WTC11 (cell line): Measurements from ENCODE around the gene CPLX3. TPM values are rescaled to one million over a fixed set of nuclear protein-coding genes. Genes with fewer than 3 reads are reported as not detected.

ENCODE experiments used
- ATF6 ChIP-seq: sonication (generic); formaldehyde crosslinking; IDR thresholded peaks from 2 replicates; pipeline ENCODE4 v1.8.1; 2023; ENCODE audit warnings: mild to moderate bottlenecking, missing genetic modification reagents
- ELF4 ChIP-seq: sonication (generic); formaldehyde crosslinking; IDR thresholded peaks from 2 replicates; pipeline ENCODE4 v1.8.1; 2022; ENCODE audit warnings: low read depth, mild to moderate bottlenecking, moderate library complexity, missing genetic modification reagents
- ERG ChIP-seq: fragments of 250-450 bp; sonication (Bioruptor Pico); IDR thresholded peaks from 2 replicates; pipeline ENCODE4 v1.8.0; 2021; ENCODE audit warnings: mild to moderate bottlenecking
- ESRRA ChIP-seq: sonication (generic); formaldehyde crosslinking; IDR thresholded peaks from 2 replicates; pipeline ENCODE4 v1.8.1; 2022; ENCODE audit warnings: mild to moderate bottlenecking, missing genetic modification reagents, borderline replicate concordance
- FOXP4 ChIP-seq: sonication (generic); formaldehyde crosslinking; IDR thresholded peaks from 2 replicates; pipeline ENCODE4 v1.8.0; 2022; ENCODE audit warnings: mild to moderate bottlenecking, missing genetic modification reagents
- GRHL2 ChIP-seq: fragments of 250-450 bp; sonication (Bioruptor Pico); IDR thresholded peaks from 2 replicates; pipeline ENCODE4 v1.8.0; 2022; ENCODE audit warnings: mild to moderate bottlenecking, moderate library complexity; ENCODE audit not compliant: insufficient replicate concordance, severe bottlenecking
- JAZF1 ChIP-seq: fragments of 250-450 bp; sonication (Bioruptor Pico); IDR thresholded peaks from 2 replicates; pipeline ENCODE4 v1.9.0; 2021; ENCODE audit warnings: moderate library complexity, mild to moderate bottlenecking, inconsistent platforms
- JUN ChIP-seq: sonication (generic); formaldehyde crosslinking; IDR thresholded peaks from 2 replicates; pipeline ENCODE4 v1.8.0; 2023; ENCODE audit warnings: mild to moderate bottlenecking, missing genetic modification reagents
- NFE2L1 ChIP-seq: sonication (generic); formaldehyde crosslinking; IDR thresholded peaks from 2 replicates; pipeline ENCODE4 v1.8.1; 2023; ENCODE audit warnings: missing genetic modification reagents
- NR2C2 ChIP-seq: sonication (generic); formaldehyde crosslinking; IDR thresholded peaks from 2 replicates; pipeline ENCODE4 v1.8.0; 2022; ENCODE audit warnings: mild to moderate bottlenecking, missing genetic modification reagents
- NR3C1 ChIP-seq: sonication (generic); formaldehyde crosslinking; conservative IDR thresholded peaks from 2 replicates; pipeline ENCODE4 v1.8.1; 2023; ENCODE audit warnings: low read depth, mild to moderate bottlenecking, missing genetic modification reagents
- OVOL2 ChIP-seq: fragments of 250-450 bp; sonication (Bioruptor Pico); IDR thresholded peaks from 2 replicates; pipeline ENCODE4 v1.9.0; 2021; ENCODE audit warnings: mild to moderate bottlenecking, borderline replicate concordance
- PRRX2 ChIP-seq: fragments of 250-450 bp; sonication (Bioruptor Pico); IDR thresholded peaks from 2 replicates; pipeline ENCODE4 v1.8.0; 2021; ENCODE audit warnings: mild to moderate bottlenecking
- SOX15 ChIP-seq: fragments of 250-450 bp; sonication (Bioruptor Pico); IDR thresholded peaks from 2 replicates; pipeline ENCODE4 v1.9.0; 2021; ENCODE audit warnings: mild to moderate bottlenecking
- ZBTB43 ChIP-seq: sonication (generic); formaldehyde crosslinking; IDR thresholded peaks from 2 replicates; pipeline ENCODE4 v1.8.1; 2023; ENCODE audit warnings: mild to moderate bottlenecking, missing genetic modification reagents
- ZMAT4 ChIP-seq: fragments of 250-450 bp; sonication (Bioruptor Pico); IDR thresholded peaks from 2 replicates; pipeline ENCODE4 v1.9.0; 2021; ENCODE audit warnings: mild to moderate bottlenecking
- ZNF219 ChIP-seq: sonication (generic); formaldehyde crosslinking; IDR thresholded peaks from 2 replicates; pipeline ENCODE4 v1.8.0; 2023; ENCODE audit warnings: missing genetic modification reagents, mild to moderate bottlenecking, borderline replicate concordance
- ZNF281 ChIP-seq: sonication (generic); formaldehyde crosslinking; IDR thresholded peaks from 2 replicates; pipeline ENCODE4 v1.8.0; 2023; ENCODE audit warnings: mild to moderate bottlenecking, missing genetic modification reagents
- ZNF396 ChIP-seq: fragments of 250-450 bp; sonication (Bioruptor Pico); IDR thresholded peaks from 2 replicates; pipeline ENCODE4 v1.8.0; 2021; ENCODE audit warnings: mild to moderate bottlenecking, moderate library complexity, borderline replicate concordance
- ZNF416 ChIP-seq: fragments of 250-450 bp; sonication (Bioruptor Pico); IDR thresholded peaks from 2 replicates; pipeline ENCODE4 v1.9.0; 2021; ENCODE audit warnings: mild to moderate bottlenecking, inconsistent platforms
- ZNF423 ChIP-seq: fragments of 250-450 bp; sonication (Bioruptor Pico); IDR thresholded peaks from 2 replicates; pipeline ENCODE4 v2.1.2; 2022; ENCODE audit warnings: mild to moderate bottlenecking, moderate library complexity
- ZNF532 ChIP-seq: fragments of 250-450 bp; sonication (Bioruptor Pico); IDR thresholded peaks from 2 replicates; pipeline ENCODE4 v1.9.0; 2021; ENCODE audit warnings: mild to moderate bottlenecking, borderline replicate concordance
- ZNF671 ChIP-seq: fragments of 250-450 bp; sonication (Bioruptor Pico); IDR thresholded peaks from 2 replicates; pipeline ENCODE4 v1.8.0; 2021; ENCODE audit warnings: mild to moderate bottlenecking
- total RNA-seq: library from RNA; stranded (reverse); gene quantifications from 3 replicates; pipeline ENCODE4 v1.2.3, GENCODE V29; 2021

CPLX3 gene
- total RNA-seq, 1 experiment from 2014 or later: 0.09 TPM

GRCh38 chr15:74842581-74843444, 16.4 kb downstream of the CPLX3 start, which contains the start of gene ULK3 (continued):
- TF ChIP-seq ESRRA (CRISPR knock-in tag) (peak; percentile 84), ATF6 (CRISPR knock-in tag) (no peak), FOXP4 (CRISPR knock-in tag) (peak; percentile 19; the same call in 1 of the 2 replicates), NFE2L1 (CRISPR knock-in tag) (peak; percentile 61; the same call in 1 of the 2 replicates), ZNF671 (CRISPR knock-in tag) (no peak), ZMAT4 (CRISPR knock-in tag) (peak; percentile 48; the same call in 1 of the 2 replicates), JAZF1 (CRISPR knock-in tag) (no peak), ZNF396 (CRISPR knock-in tag) (no peak), ZNF532 (CRISPR knock-in tag) (no peak), ZBTB43 (CRISPR knock-in tag) (no peak), GRHL2 (CRISPR knock-in tag) (no peak), ZNF219 (CRISPR knock-in tag) (peak; percentile 85; the same call in 1 of the 2 replicates), ZNF423 (CRISPR knock-in tag) (0 out of 2 replicates have a peak, but pooled peaks have one; percentile 4), NR2C2 (CRISPR knock-in tag) (no peak), PRRX2 (CRISPR knock-in tag) (no peak), JUN (CRISPR knock-in tag) (peak; percentile 78; the same call in 1 of the 2 replicates), NR3C1 (no peak), SOX15 (no peak), ZNF416 (CRISPR knock-in tag) (peak; percentile 75; the same call in 1 of the 2 replicates), ELF4 (CRISPR knock-in tag) (no peak), OVOL2 (CRISPR knock-in tag) (no peak), ERG (no peak), ZNF281 (CRISPR knock-in tag) (no peak)
